ENCODE data around the gene TNRC6C.
"Not testable (repeated sequence)": the region's sequence is repeated elsewhere in the genome, so short reads cannot be mapped to it uniquely, and the experiment has no call there.

- not testable (repeated sequence) for TF ChIP-seq CTCF (conservative IDR thresholded peaks at IDR 0.05); ZFX (IDR thresholded peaks at IDR 0.05)
Measured at GRCh38 chr17:77993735-77994134, 35.2 kb downstream of the TNRC6C start.
